Neural crest cell (in vitro differentiated cells): Measurements from ENCODE around the gene WNT6. TPM values are rescaled to one million over a fixed set of nuclear protein-coding genes. Genes with fewer than 3 reads are reported as not detected.

Source experiments
- DNase-seq: peaks from one replicate; pipeline ENCODE4 v3.0.0; 2021; ENCODE audit warnings: low read depth, mixed read lengths, low spot score
- H3K27ac Mint-ChIP-seq: one replicate; pipeline ENCODE4 v1.8.0; 2021; ENCODE audit warnings: mild to moderate bottlenecking, mixed read lengths; ENCODE audit not compliant: unreplicated experiment
- H3K27me3 Mint-ChIP-seq: 2 replicates; pipeline ENCODE4 v1.8.0; 2021; ENCODE audit warnings: low read depth, mild to moderate bottlenecking, mixed read lengths
- H3K36me3 Mint-ChIP-seq: 2 replicates; pipeline ENCODE4 v1.8.0; 2021; ENCODE audit warnings: low read depth, mild to moderate bottlenecking, mixed read lengths
- H3K4me1 Mint-ChIP-seq: 2 replicates; pipeline ENCODE4 v1.8.0; 2021; ENCODE audit warnings: mixed read lengths
- H3K4me3 Mint-ChIP-seq: one replicate; pipeline ENCODE4 v1.8.0; 2021; ENCODE audit warnings: mild to moderate bottlenecking, mixed read lengths
- H3K9me3 Mint-ChIP-seq: 2 replicates; pipeline ENCODE4 v1.8.0; 2021; ENCODE audit warnings: mixed read lengths
- total RNA-seq: library from RNA; stranded (reverse); gene quantifications from 2 replicates; pipeline ENCODE4 v1.2.1, GENCODE V29; 2021
- TF ChIP-seq, protein P1 (sequence below): fragments of 200-600 bp; sonication (generic); conservative IDR thresholded peaks from 2 replicates; pipeline ENCODE4 v1.5.0; 2021; ENCODE audit warnings: antibody characterized with exemption, mild to moderate bottlenecking

The WNT6 gene
- total RNA-seq, 1 donor from 2014 or later, result not detected

DNA sequence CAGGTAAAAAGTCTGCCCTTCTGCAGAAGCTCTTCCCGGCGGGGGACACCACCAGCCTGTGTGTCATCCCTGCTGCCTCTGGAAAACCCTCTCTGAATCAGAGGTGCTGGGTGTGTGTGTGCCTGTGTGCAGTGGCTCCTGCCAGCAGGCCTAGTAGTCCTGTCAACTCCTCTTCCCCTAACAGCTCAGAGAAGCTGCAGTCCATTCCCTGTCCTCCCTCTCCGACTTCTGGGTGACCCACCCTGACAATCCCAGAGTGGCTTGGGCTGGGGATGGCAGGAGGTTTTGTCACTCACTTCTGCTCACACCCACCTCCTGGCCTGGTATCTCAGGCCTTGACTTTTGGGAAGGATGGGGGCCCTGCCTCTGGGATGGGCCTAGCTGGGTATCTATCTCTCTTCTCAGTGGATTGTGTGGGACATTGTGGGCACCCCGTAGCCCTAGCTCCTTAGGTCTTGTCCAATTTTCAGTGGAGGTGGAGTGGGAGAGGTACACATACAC lies 23.3 kb downstream of the WNT6 start:
- Mint-ChIP-seq H3K36me3 (peaks cover 2% of the 10 kb centered on the region), H3K27ac (no peak overlapping the region), H3K4me1 (peaks cover 4% of the 10 kb centered on the region), H3K4me3 (no peak overlapping the region), H3K27me3 (peaks cover 89% of the 10 kb centered on the region), H3K9me3 (no peaks in the 10 kb centered on the region)
- no peak for DNase-seq
- TF ChIP-seq, protein P1, sequence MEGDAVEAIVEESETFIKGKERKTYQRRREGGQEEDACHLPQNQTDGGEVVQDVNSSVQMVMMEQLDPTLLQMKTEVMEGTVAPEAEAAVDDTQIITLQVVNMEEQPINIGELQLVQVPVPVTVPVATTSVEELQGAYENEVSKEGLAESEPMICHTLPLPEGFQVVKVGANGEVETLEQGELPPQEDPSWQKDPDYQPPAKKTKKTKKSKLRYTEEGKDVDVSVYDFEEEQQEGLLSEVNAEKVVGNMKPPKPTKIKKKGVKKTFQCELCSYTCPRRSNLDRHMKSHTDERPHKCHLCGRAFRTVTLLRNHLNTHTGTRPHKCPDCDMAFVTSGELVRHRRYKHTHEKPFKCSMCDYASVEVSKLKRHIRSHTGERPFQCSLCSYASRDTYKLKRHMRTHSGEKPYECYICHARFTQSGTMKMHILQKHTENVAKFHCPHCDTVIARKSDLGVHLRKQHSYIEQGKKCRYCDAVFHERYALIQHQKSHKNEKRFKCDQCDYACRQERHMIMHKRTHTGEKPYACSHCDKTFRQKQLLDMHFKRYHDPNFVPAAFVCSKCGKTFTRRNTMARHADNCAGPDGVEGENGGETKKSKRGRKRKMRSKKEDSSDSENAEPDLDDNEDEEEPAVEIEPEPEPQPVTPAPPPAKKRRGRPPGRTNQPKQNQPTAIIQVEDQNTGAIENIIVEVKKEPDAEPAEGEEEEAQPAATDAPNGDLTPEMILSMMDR, result no peak

DNA sequence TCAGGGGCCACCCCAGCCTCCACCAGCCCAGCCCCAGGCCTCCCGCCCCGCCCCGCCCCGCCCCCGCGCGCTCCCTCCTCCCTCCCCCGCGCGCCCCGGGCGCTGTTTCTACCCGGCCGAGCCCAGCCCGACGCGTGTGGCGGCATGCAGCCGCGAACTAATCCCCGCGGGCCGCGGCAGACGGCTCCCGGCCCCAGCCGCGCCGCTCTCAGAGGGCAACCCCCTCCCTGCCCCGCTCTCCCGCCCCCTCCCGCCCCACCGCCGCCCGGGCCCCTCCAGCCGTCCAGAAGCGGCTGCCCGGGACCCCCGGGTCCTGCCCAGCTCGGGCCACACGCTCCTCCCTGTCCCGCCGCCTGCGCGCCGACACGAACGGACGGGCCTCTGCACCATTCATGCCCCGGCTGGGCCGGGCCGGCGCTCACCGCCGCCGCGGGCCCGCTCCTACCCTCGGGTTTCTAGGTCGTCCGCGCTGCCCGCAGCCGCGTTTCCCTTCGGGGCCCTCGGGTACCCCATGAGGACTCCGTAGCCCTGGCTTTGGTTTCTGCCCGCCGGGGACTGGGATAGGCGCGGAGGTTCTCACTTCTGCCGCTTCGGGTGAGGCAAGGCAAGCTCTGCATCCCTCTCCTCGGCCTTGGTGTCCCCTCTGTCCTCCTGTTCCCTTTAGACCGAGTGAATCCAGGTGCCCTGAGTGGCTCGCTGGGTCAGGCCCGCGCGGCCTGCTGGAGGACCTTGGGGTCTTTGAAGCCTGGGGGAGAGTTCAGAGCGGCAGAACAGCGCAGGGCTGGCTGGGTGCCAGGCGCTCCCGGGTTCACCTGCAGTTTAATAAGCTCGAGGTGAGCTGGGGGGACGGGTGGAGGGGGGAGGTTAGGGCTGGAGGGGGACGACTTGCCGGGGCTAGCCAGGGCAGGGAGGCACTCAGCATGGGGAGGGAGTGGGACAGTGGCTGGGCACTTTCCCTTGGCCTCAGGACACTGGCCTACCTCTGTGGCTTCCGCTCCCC lies 24.2 kb downstream of the WNT6 start:
- Mint-ChIP-seq H3K9me3 (no peaks in the 10 kb centered on the region), H3K27me3 (peaks cover 85% of the 10 kb centered on the region), H3K4me3 (no peak overlapping the region), H3K27ac (no peak overlapping the region), H3K36me3 (peaks cover 2% of the 10 kb centered on the region), H3K4me1 (peaks cover 4% of the 10 kb centered on the region)
- TF ChIP-seq, protein P1, result no peak
- no peak for DNase-seq

DNA sequence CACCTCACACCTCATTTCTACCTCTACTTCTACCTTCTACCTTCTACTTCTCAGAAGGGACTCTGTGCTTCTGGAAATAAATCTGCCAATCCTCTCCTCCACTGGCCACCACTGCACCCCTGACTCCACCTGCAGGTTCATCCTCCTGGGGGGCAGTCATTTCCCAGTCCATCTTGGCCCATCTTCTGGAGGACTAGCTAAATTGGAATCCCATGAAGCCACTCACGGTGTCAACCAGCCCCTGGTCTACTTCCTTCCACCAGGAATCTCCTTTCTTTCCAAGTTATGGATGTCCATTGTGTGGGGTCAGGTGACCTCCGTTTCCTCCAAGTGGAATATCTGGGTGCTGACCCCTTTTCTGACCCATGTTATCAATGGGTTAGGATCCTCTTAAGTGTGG lies 24.9 kb downstream of the WNT6 start:
- TF ChIP-seq, protein P1, result no peak
- no peak overlapping the region for H3K4me3 Mint-ChIP-seq
- H3K9me3 Mint-ChIP-seq, result no peaks in the 10 kb centered on the region
- H3K27me3 Mint-ChIP-seq, result peaks cover 86% of the 10 kb centered on the region
- H3K4me1 Mint-ChIP-seq, result peaks cover 4% of the 10 kb centered on the region
- H3K27ac Mint-ChIP-seq, result no peak overlapping the region
- DNase-seq, result no peak
- peaks cover 2% of the 10 kb centered on the region for H3K36me3 Mint-ChIP-seq

DNA sequence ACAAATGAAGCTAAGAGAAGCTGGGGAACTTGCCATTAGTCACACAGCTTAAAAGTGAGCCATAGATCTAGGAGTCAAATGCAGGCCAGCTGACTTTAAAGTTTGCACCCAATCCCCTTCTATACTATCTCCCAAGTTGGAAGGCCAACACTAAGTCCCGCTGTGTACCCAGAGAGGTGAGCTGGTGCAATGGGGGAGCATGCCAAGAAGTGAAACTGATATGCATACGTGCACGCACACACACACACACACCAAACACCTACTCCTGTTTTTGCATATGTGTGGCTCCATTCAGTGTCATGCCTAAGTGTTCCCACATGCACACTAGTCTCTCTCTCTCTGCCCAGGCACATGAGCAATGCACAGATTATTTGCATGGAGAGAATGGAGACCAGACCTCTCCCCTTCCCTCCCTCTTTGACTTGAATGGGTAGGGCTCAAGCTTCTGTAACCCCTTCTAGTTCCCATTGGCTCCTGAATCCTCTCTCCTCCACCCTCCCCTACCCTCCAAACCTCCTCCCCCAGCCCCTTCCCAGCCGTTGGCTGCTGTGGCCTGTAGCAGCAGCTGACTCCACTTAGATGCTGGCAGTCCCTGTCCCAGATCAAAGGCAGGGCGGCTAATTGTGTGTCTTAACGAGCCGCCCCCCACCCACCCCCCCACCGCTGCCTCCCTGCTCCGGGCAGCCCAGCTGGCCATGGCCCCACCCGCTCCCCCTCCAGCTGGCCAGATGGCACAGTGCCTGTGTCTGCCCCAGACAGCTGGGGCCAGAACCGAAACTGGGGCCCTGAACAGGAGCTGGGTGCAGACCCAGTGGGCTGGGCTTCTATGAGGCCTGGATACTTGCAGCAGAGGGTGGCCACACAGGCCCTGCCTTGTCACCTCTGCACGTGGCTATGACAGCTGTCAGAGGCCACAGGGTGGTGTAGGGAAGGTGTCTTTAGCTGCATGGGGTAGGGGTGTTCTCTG lies 26.7 kb downstream of the WNT6 start:
- Mint-ChIP-seq H3K9me3 (no peaks in the 10 kb centered on the region), H3K27me3 (peaks cover 87% of the 10 kb centered on the region), H3K4me3 (no peak overlapping the region), H3K4me1 (peaks cover 4% of the 10 kb centered on the region), H3K27ac (no peak overlapping the region), H3K36me3 (peaks cover 2% of the 10 kb centered on the region)
- no peak for DNase-seq
- TF ChIP-seq, protein P1, result no peak

DNA sequence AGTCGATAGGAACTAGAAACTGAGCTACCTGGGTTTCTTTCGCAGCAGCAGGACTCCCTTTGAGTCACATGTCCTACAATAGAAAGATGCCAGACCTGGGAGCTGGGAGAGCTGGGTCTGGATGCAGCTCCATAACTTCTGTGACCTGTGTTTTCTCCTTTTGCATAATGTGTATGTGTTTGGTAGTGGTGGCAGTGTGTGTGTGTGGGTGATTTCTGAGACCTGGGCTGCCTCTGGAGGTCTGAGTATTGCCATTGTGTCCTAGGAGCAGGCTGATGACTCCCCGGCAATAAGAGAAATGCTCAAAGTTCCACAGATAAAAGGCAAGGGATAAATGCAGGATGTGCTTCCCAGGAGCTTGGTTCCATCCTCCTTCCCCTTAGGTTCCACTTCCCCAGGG lies 27.5 kb downstream of the WNT6 start:
- Mint-ChIP-seq H3K4me1 (peaks cover 4% of the 10 kb centered on the region), H3K27me3 (peaks cover 87% of the 10 kb centered on the region), H3K36me3 (no peaks in the 10 kb centered on the region), H3K27ac (no peak overlapping the region), H3K9me3 (no peaks in the 10 kb centered on the region), H3K4me3 (no peak overlapping the region)
- TF ChIP-seq, protein P1, result no peak
- DNase-seq, result no peak
